GM20000 (cell line): ENCODE measurements around the gene C1orf122.
A peak's percentile ranks its signal among the peaks of the same experiment; 100 is the strongest.
"Not testable (repeated sequence)": the region's sequence is repeated elsewhere in the genome, so short reads cannot be mapped to it uniquely, and the experiment has no call there.

Experiments used
- DNase-seq: peaks from one replicate; pipeline ENCODE4 v3.0.0; 2012; ENCODE audit warnings: low spot score
- TF ChIP-seq, protein P1 (sequence below): IDR thresholded peaks from 2 replicates; pipeline ENCODE4 v1.5.1; 2012; ENCODE audit warnings: mild to moderate bottlenecking, control low read depth; ENCODE audit errors: extremely low read depth, missing control alignments

Gene C1orf122

DNA sequence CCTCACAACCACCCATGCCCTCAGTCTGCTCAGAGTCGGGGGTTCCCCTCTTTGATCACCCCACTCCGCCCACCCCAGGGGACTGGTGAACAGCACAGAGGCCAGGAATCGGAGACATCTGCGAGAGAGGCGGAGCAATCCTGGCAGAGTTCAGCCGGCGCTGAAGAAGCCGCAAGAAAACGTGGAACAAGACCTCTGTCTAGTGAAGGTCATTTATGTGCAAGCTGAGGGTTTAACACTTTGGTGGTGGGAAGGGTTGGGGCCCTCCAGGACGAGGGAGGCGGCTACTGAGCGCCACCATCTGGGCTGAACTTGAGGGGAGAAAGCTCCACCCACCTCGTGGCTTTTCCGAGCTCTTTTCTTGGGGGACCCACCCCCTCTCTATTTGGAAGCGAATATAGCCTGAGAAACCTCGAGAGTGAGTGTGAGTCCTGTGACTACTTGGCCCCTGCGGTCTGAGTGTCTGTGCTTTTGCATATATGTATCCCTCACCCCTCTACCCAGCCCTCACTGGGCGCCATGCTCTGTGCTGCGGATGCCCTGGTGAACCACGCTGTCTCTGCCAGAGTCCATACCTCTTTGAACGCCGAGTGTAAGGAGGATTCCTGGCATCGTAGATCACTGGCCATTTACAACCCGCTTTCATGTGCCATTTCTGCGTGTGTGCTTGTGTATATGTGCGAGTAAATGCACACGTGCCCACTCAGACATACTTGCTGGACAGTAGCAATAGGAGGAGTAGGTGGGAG lies 41.5 kb upstream of the C1orf122 start:
- DNase-seq, result no peak
- TF ChIP-seq, protein P1, sequence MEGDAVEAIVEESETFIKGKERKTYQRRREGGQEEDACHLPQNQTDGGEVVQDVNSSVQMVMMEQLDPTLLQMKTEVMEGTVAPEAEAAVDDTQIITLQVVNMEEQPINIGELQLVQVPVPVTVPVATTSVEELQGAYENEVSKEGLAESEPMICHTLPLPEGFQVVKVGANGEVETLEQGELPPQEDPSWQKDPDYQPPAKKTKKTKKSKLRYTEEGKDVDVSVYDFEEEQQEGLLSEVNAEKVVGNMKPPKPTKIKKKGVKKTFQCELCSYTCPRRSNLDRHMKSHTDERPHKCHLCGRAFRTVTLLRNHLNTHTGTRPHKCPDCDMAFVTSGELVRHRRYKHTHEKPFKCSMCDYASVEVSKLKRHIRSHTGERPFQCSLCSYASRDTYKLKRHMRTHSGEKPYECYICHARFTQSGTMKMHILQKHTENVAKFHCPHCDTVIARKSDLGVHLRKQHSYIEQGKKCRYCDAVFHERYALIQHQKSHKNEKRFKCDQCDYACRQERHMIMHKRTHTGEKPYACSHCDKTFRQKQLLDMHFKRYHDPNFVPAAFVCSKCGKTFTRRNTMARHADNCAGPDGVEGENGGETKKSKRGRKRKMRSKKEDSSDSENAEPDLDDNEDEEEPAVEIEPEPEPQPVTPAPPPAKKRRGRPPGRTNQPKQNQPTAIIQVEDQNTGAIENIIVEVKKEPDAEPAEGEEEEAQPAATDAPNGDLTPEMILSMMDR, result no peak

GRCh38 chr1:37767488-37767887 lies 40.1 kb upstream of the C1orf122 start:
- TF ChIP-seq, protein P1, result no peak
- no peak for DNase-seq

DNA sequence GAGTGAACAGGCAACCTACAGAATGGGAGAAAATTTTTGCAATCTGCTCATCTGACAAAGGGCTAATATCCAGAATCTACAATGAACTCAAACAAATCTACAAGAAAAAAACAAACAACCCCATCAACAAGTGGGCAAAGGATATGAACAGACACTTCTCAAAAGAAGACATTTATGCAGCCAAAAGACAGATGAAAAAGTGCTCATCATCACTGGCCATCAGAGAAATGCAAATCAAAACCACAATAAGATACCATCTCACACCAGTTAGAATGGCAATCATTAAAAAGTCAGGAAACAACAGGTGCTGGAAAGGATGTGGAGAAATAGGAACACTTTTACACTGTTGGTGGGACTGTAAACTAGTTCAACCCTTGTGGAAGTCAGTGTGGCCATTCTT lies 36.1 kb upstream of the C1orf122 start:
- DNase-seq, result not testable (repeated sequence)

DNA sequence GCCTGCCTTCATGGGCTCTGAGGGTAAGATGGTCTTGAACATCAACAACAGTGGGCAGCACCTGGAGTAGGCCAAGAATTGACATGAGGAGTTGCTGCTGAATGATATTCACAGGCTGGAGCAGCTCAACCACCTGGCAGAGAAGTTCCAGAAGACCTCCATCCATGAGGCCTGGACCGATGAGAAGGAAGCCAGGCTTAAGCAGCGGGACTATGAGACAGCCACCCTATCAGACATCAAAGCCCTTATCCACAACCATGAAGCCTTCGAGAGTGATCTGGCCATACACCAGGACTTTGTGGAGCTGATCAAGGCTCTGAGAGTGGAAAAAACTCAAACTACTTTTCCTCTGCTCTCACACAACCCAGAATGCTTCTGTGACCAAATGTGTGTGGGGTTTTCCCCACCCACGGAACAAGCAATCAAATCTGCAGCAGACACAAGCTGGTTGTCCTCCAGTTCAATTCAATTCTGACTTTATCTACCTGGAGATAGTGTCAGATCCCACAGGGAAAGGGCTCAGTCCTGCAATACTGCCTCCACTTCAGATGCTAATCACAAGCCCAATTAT lies 30.6 kb upstream of the C1orf122 start:
- peak; percentile 51 for DNase-seq
- TF ChIP-seq, protein P1, result no peak

- DNase-seq, result no peak
- TF ChIP-seq, protein P1, result no peak
Observed at GRCh38 chr1:37778654-37779053, 28.9 kb upstream of the C1orf122 start.

GRCh38 chr1:37782491-37782890 lies 25.1 kb upstream of the C1orf122 start:
- TF ChIP-seq, protein P1, result no peak

GRCh38 chr1:37792943-37793686 lies 14.5 kb upstream of the C1orf122 start:
- no peak for DNase-seq
- TF ChIP-seq, protein P1, result no peak

More at GRCh38 chr1:37782491-37782890, 25.1 kb upstream of the C1orf122 start:
- no peak for DNase-seq
